HL-60 (cell line): ENCODE measurements around the gene BRMS1.

Experiments
- DNase-seq, 2 experiments: peaks; one replicate each; pipeline ENCODE4 v3.0.0-alpha.2; 2010 to 2020; ENCODE audit warnings: low read depth in 1 of 2, low spot score in 1 of 2
- H3K27ac ChIP-seq: fragments of 250-450 bp; sonication (Bioruptor Pico); replicated peaks from 2 replicates; pipeline ENCODE4 v1.5.1; 2020; ENCODE audit warnings: mild to moderate bottlenecking, moderate library complexity
- H3K27me3 ChIP-seq: fragments of 250-450 bp; sonication (Bioruptor Pico); 2 replicates; pipeline ENCODE4 v1.5.1; 2021; ENCODE audit warnings: mild to moderate bottlenecking, moderate library complexity; ENCODE audit not compliant: insufficient read depth, poor library complexity, severe bottlenecking
- H3K4me3 ChIP-seq: replicated peaks from 2 replicates; pipeline ENCODE4 v1.5.1; 2011; ENCODE audit warnings: mild to moderate bottlenecking, control low read depth, low read length; ENCODE audit not compliant: insufficient read depth
- CTCF ChIP-seq: IDR thresholded peaks from one replicate; pipeline ENCODE4 v1.5.1; 2011; ENCODE audit warnings: low read length, control low read depth, inconsistent platforms; ENCODE audit not compliant: insufficient read depth
- GABPA ChIP-seq: IDR thresholded peaks from 2 replicates; pipeline ENCODE4 v1.6.1; 2012; ENCODE audit warnings: low read depth
- POLR2AphosphoS5 ChIP-seq: IDR thresholded peaks from 2 replicates; pipeline ENCODE4 v1.6.1; 2012; ENCODE audit warnings: low read depth
- REST ChIP-seq: IDR thresholded peaks from 2 replicates; pipeline ENCODE4 v1.6.1; 2012; ENCODE audit warnings: low read depth; ENCODE audit not compliant: insufficient replicate concordance
- SPI1 ChIP-seq: IDR thresholded peaks from 2 replicates; pipeline ENCODE4 v1.6.1; 2012; ENCODE audit warnings: low read depth, mild to moderate bottlenecking, borderline replicate concordance
- long read RNA-seq: library from polyadenylated mRNA; unstranded; transcript quantifications from one replicate; pipeline ENCODE4 v2.0.0, GENCODE V29; 2020

BRMS1 gene
- long read RNA-seq, transcript BRMS1-202 (10 exons, 1,363 nt), result minor isoform, 11 of 196 reads
- long read RNA-seq, transcript BRMS1-201 (10 exons, 1,445 nt), result major isoform, 164 of 196 reads
- long read RNA-seq, partial matches to known transcripts, result 1 of 196 reads
- long read RNA-seq, other reads (novel, unspliced or antisense), result 19 of 196 reads

- TF ChIP-seq POLR2AphosphoS5 (peak; percentile 89), GABPA (no peak), REST (no peak), SPI1 (no peak)
- H3K4me3 ChIP-seq, result peak within 1 kb of the TSS; percentile 98
- peak within 1 kb of the TSS; percentile 81 for H3K27ac ChIP-seq
- no peaks in the 10 kb centered on the region for H3K27me3 ChIP-seq
- peak; percentile 94 to 98 for DNase-seq
Observed at GRCh38 chr11:66344550-66345315, at the start of gene BRMS1. Gene BRMS1 (minus strand): TSS chr11:66345104. CDS start chr11:66342234, 2,870 bp downstream.

DNA sequence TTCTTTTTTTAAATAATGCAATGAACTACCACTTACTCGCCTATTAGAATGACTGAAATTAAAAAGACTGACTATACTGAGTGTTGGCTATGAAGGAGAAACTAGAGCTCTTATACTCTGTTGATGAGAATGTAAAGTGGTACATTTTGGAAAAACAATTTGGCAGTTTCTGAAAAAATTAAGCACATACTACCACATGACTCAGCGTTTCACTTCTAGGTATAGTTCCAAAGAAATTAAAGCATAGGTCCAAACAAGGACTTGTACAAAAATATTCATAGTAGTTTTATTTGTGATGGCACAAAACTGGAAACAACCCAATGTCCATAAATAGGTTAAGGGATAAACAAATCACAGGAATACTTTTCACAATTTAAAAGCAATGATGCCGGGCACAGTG, 49.0 kb upstream of the BRMS1 start:
- H3K4me3 ChIP-seq, result no peak overlapping the region
- no peak for TF ChIP-seq POLR2AphosphoS5
- TF ChIP-seq SPI1, result no peak
- no peak for TF ChIP-seq GABPA
- no peak for TF ChIP-seq CTCF
- no peak for TF ChIP-seq REST
- DNase-seq, result no peak
- H3K27ac ChIP-seq, result no peak overlapping the region
- peaks cover 2% of the 10 kb centered on the region for H3K27me3 ChIP-seq

GRCh38 chr11:66391322-66391721, 46.4 kb upstream of the BRMS1 start:
- TF ChIP-seq SPI1 (no peak), REST (no peak), POLR2AphosphoS5 (no peak), GABPA (no peak), CTCF (no peak)
- no peak for DNase-seq
- H3K27me3 ChIP-seq, result peaks cover 2% of the 10 kb centered on the region
- H3K27ac ChIP-seq, result no peak overlapping the region
- no peak overlapping the region for H3K4me3 ChIP-seq
